ENCODE results near the gene SH3BP1. TPM values are rescaled to one million over a fixed set of nuclear protein-coding genes. Genes with fewer than 3 reads are reported as not detected.

Gene SH3BP1
- total and polyA plus RNA-seq, 2 experiments from 2014 or later = 9.5 to 46.7 TPM

DNA sequence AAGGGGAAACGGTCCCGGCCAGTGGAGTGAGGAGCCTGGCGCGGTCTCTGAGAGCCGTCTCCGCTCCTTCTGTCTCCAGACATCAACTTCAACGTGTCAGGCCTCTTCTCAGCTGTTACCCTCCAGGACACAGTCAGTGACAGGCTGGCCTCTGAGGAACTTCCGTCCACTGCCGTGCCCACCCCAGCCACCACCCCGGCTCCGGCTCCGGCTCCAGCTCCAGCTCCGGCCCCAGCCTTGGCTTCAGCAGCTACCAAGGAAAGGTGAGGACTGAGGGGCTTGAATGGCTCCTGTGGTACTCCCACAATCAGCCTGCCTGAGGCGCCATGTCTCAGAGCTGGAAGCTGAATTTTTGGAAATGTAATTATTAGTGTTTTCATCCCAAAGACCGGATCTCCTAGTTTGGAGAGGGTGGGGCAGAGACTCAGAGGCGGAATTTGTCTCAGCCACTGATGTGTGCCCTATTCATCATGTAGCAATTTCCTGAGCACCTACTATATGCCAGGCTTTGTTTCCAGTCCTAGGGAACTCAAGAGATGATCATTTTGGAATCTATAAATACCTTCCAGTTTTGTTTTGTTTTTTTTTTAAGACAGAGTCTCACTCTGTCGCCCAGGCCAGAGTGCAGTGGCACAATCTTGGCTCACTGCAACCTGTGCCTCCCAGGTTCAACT is 11.1 kb downstream of the SH3BP1 start:
- Mint-ChIP-seq H3K36me3 (ENCODE audit: low read depth) (peaks cover 43% of the 10 kb centered on the region), H3K27me3 (ENCODE audit: insufficient read depth, low read depth, poor library complexity) (peaks cover 10% of the 10 kb centered on the region), H3K4me3 (no peak overlapping the region), H3K4me1 (no peaks in the 10 kb centered on the region), H3K27ac (no peak overlapping the region), H3K9me3 (no peaks in the 10 kb centered on the region)
- ATAC-seq (no peak), DNase-seq (ENCODE audit: low spot score) (no peak)
- H4K20me1 ChIP-seq (replicated peaks; ENCODE audit: insufficient read depth) = no peaks in the 10 kb centered on the region; the same call in 1 of the 2 replicates
- no peak overlapping the region for H3K4me2 ChIP-seq
- no peak overlapping the region for H3K27ac ChIP-seq (ENCODE audit: low read depth)
- TF ChIP-seq ZNF331 (CRISPR knock-in tag; IDR thresholded peaks at IDR 0.05; ENCODE audit: low read depth) = no peak
- no peak for TF ChIP-seq ZNF462 (CRISPR knock-in tag; IDR thresholded peaks at IDR 0.05)
- no peak for TF ChIP-seq STAT1 (IDR thresholded peaks at IDR 0.05; ENCODE audit: unreplicated experiment)
- TF ChIP-seq JUNB (IDR thresholded peaks at IDR 0.05; ENCODE audit: unreplicated experiment) = no peak
- H3F3A ChIP-seq (replicated peaks; ENCODE audit: low read depth) = 0 out of 2 replicates have a peak, but pooled peaks cover 4% of the 10 kb centered on the region
- no peaks in the 10 kb centered on the region for H3K9me2 ChIP-seq (ENCODE audit: insufficient read depth)
- H3K79me2 ChIP-seq (replicated peaks; ENCODE audit: insufficient read depth) = no peaks in the 10 kb centered on the region
- no peak overlapping the region for H3K4me3 ChIP-seq
- H3K4me1 ChIP-seq (ENCODE audit: insufficient read depth) = no peaks in the 10 kb centered on the region
- H3K36me3 ChIP-seq (ENCODE audit: insufficient read depth) = peaks cover 8% of the 10 kb centered on the region
- H3K27me3 ChIP-seq (ENCODE audit: insufficient read depth) = no peaks in the 10 kb centered on the region
- H2AFZ ChIP-seq = no peak overlapping the region

All from GM23338 (cell line).